Mesangial cell (primary cell): ENCODE data around the gene EXOC8. TPM values are rescaled to one million over a fixed set of nuclear protein-coding genes. Genes with fewer than 3 reads are reported as not detected.

Source experiments
- total RNA-seq: library from RNA; depleted of rRNA; stranded (reverse); fragments of >200 nt; gene quantifications from 2 replicates; pipeline ENCODE4 v1.2.3, GENCODE V29; 2015

EXOC8 gene, protein sequence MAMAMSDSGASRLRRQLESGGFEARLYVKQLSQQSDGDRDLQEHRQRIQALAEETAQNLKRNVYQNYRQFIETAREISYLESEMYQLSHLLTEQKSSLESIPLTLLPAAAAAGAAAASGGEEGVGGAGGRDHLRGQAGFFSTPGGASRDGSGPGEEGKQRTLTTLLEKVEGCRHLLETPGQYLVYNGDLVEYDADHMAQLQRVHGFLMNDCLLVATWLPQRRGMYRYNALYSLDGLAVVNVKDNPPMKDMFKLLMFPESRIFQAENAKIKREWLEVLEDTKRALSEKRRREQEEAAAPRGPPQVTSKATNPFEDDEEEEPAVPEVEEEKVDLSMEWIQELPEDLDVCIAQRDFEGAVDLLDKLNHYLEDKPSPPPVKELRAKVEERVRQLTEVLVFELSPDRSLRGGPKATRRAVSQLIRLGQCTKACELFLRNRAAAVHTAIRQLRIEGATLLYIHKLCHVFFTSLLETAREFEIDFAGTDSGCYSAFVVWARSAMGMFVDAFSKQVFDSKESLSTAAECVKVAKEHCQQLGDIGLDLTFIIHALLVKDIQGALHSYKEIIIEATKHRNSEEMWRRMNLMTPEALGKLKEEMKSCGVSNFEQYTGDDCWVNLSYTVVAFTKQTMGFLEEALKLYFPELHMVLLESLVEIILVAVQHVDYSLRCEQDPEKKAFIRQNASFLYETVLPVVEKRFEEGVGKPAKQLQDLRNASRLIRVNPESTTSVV
- total RNA-seq, result 6.0 and 7.1 TPM in 2 replicates

DNA sequence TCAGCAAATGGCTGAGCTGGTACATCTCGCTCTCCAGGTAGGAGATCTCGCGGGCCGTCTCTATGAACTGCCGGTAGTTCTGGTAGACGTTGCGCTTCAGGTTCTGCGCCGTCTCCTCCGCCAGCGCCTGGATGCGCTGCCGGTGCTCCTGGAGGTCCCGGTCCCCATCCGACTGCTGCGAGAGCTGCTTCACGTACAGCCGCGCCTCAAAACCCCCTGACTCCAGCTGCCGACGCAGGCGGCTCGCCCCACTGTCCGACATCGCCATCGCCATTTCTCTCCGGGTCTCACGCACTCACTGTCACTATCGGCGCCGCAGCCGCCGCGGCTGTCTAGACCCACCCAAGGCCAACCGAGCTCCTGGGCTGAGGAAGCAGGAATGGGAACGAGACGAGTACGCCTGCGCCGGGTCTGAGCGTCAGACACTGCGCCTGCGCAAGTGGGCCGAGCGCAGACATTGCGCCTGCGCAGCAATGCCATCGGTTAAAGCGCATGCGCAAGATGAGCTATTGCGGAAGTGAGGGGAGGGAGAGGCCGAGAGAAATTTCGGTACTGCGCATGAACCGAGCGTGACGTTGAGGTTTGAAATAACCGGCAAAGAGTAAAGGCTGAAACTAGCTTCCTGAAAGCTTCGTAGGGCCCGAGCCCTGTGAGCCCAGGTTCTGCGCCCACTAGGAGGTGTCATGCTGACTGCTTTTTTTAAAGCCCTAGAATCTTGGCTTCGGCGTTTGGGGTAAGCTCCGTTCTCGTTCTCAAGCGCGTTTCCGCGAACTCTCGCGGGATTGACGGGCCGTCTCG lies at the start of gene EXOC8:
Gene EXOC8, minus strand, starts transcription at position 381 of the 798 bp plus-strand sequence. Its CDS starts 107 bp downstream, at position 274.

DNA sequence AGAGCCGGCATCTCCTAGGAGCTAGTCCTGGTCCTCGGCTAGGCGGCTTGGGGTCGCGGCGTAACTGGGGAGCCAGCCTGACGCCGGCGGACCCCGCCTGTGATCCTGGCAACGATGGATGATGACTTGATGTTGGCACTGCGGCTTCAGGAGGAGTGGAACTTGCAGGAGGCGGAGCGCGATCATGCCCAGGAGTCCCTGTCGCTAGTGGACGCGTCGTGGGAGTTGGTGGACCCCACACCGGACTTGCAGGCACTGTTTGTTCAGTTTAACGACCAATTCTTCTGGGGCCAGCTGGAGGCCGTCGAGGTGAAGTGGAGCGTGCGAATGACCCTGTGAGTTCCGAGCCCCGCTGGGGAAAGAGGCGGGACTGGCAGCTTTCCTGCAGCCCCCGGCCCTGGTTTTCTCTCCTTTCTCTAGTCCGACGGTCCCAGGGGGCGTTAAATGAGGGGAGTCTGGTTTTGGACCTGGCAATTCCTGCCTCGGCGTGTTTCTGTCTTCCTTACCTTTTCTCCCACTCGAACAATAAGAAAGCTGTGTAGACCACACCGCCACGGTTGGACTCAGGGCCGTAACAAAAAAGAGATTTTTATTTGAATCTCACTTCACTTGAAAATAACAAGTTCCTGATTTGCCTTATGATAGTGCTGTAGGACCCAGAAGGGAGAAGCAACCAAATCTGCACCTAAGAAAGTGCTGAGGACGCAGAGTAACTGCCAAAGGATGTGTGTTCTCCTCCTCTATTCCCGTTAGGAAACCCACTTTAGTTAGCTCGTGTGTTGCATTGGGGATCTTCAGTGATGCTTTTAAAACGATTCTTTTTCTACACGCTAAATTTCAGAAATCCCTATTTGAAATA lies 847 bp upstream of the EXOC8 start, which contains the start of gene SPRTN:
Gene SPRTN, plus strand, starts transcription at position 24 of the 859 bp plus-strand sequence. Its CDS starts 91 bp downstream, at position 115.

Other genes starting within 250 kb of the EXOC8 start
- gene TRIM67, start 175.8 kb downstream of the EXOC8 start, total RNA-seq, result 1.1 TPM in 1 of 2 replicates, not detected in the other
- 30.9 and 34.9 TPM in 2 replicates for gene GNPAT, start 96.6 kb downstream of the EXOC8 start, total RNA-seq
- gene SPRTN, start 441 bp upstream of the EXOC8 start, total RNA-seq, result 13.5 and 18.9 TPM in 2 replicates
- 23.1 and 24.3 TPM in 2 replicates for gene EGLN1, start 84.4 kb upstream of the EXOC8 start, total RNA-seq
- gene TSNAX, start 190.8 kb upstream of the EXOC8 start, total RNA-seq, result 12.3 and 12.9 TPM in 2 replicates